Measurements from ENCODE around the gene GLUL. TPM values are rescaled to one million over a fixed set of nuclear protein-coding genes. Genes with fewer than 3 reads are reported as not detected.

GLUL gene
- total RNA-seq, 4 donors from 2014 or later, result 1,653 to 2,736 (median 2,263) TPM

DNA sequence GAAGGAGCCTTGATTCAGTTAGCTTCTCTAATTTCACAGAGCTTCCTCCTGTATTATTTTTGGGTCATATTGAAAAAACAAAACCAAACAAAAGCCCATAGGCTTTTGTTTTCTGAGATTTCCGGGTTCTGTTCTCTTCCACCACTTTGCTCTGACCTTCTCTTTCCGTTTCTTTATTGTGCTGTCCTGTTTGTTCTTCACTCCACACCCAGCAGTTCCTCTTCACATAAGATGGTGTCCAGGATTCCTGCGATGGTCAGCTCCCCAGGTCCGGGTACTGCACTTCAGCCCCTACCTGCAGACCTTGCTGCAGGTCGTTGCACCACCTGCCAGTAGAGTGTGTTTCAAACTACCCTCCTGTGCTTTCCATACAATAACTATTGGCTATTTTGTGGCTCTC lies 44.6 kb downstream of the GLUL start:
- H3K27ac ChIP-seq, result no peak overlapping the region
- peaks cover 6 to 17% of the 10 kb centered on the region in 2 donors for H3K4me1 ChIP-seq
- no peaks in the 10 kb centered on the region for H3K36me3 ChIP-seq
- no peaks in the 10 kb centered on the region for H3K9me3 ChIP-seq
- H3K4me3 ChIP-seq (replicated peaks in 1 of 3), result no peak overlapping the region
- no peak for TF ChIP-seq POLR2A (IDR thresholded peaks at IDR 0.05)
- TF ChIP-seq, protein P1, sequence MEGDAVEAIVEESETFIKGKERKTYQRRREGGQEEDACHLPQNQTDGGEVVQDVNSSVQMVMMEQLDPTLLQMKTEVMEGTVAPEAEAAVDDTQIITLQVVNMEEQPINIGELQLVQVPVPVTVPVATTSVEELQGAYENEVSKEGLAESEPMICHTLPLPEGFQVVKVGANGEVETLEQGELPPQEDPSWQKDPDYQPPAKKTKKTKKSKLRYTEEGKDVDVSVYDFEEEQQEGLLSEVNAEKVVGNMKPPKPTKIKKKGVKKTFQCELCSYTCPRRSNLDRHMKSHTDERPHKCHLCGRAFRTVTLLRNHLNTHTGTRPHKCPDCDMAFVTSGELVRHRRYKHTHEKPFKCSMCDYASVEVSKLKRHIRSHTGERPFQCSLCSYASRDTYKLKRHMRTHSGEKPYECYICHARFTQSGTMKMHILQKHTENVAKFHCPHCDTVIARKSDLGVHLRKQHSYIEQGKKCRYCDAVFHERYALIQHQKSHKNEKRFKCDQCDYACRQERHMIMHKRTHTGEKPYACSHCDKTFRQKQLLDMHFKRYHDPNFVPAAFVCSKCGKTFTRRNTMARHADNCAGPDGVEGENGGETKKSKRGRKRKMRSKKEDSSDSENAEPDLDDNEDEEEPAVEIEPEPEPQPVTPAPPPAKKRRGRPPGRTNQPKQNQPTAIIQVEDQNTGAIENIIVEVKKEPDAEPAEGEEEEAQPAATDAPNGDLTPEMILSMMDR (IDR thresholded peaks at IDR 0.05), result no peak
- no peaks in the 10 kb centered on the region for H3K27me3 ChIP-seq
- no peak for DNase-seq
- WGBS, 2 donors, result 75 to 79% methylated on average over 5 of the region's 5 CpGs
- intact Hi-C loops (cut with DNase I), result no loop called here

DNA sequence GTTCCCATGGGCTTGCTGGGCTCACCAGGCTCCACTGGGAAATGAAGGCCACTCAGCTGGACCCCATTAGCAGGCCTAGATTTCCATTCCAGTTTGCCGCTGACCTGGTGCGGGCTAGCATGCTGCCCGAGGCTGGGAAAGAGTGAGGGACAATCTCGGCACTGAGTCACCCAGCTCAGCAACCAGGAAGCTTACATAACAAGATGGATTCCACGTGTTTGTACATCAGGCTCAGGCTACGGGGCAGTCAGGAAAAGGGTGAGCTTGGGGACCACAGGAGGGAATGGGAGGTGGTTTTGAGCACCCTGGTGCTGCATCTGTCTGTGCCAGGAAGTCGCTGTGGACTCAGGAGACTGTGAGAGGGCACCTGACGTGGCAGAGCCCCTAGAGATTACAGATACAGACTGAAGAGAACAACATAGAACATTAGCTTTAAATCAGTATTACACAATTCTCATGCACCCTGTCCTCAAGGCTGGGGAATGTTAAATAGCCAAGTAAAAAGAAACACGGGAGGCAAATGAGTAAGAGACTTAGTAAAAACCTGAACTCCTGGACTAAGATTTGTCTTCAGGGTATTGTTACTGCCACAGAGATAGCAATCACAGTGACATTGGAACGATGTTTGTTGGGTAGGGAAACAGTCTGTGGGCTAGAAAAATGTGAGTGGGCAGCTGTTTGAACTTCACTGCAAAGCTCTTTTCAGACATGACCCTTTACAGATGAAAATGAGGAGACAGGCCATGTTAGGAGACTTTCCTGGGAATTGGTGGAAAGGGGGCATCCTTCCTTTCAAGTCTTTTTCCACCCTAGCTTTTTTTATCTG lies 51.1 kb downstream of the GLUL start:
- intact Hi-C loops (cut with DNase I), result no loop called here

DNA sequence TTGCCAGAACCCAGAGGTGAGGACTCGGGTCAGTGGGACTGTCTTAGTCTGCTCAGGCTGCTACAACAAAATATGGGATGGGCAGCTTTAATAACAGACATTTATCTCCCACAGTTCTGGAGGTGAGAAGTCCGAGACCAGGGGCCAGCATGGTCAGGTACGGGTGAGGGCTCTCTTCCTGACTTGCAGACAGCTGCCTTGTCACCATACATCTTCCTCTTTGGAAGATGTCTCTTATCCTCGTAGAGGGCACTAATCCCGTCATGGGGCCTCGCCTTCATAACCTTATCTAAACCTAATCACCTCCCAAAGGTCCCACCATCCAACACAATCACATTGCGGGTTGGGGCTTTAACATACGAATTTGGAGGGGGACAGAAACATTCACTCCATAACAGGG lies 51.9 kb downstream of the GLUL start:
- Histone ChIP-seq H3K4me1 (peaks cover 6 to 7% of the 10 kb centered on the region in 2 donors), H3K36me3 (no peaks in the 10 kb centered on the region), H3K27ac (peak overlapping the region in 1 of 3 donors; percentile 20), H3K27me3 (no peaks in the 10 kb centered on the region), H3K9me3 (no peaks in the 10 kb centered on the region), H3K4me3 (replicated peaks in 1 of 3) (no peak overlapping the region)
- intact Hi-C loops (cut with DNase I), result no loop called here
- no peak for DNase-seq
- TF ChIP-seq, protein P1 (IDR thresholded peaks at IDR 0.05), result no peak
- no peak for TF ChIP-seq POLR2A (IDR thresholded peaks at IDR 0.05)
- 92 to 97% methylated on average over 8 of the region's 8 CpGs for WGBS, 2 donors

More for the DNA sequence above, 51.1 kb downstream of the GLUL start:
- H3K4me1 ChIP-seq, result peaks cover 6 to 7% of the 10 kb centered on the region in 2 donors
- no peaks in the 10 kb centered on the region for H3K36me3 ChIP-seq
- no peak for DNase-seq
- 85 to 89% methylated on average over 10 of the region's 10 CpGs for WGBS, 2 donors
- H3K27me3 ChIP-seq, result no peaks in the 10 kb centered on the region
- no peaks in the 10 kb centered on the region for H3K9me3 ChIP-seq
- peak overlapping the region in 2 of 3 donors; percentile 0 to 20 for H3K27ac ChIP-seq
- H3K4me3 ChIP-seq (replicated peaks in 1 of 3), result no peak overlapping the region
- TF ChIP-seq, protein P1 (IDR thresholded peaks at IDR 0.05), result no peak
- TF ChIP-seq POLR2A (IDR thresholded peaks at IDR 0.05), result no peak

DNA sequence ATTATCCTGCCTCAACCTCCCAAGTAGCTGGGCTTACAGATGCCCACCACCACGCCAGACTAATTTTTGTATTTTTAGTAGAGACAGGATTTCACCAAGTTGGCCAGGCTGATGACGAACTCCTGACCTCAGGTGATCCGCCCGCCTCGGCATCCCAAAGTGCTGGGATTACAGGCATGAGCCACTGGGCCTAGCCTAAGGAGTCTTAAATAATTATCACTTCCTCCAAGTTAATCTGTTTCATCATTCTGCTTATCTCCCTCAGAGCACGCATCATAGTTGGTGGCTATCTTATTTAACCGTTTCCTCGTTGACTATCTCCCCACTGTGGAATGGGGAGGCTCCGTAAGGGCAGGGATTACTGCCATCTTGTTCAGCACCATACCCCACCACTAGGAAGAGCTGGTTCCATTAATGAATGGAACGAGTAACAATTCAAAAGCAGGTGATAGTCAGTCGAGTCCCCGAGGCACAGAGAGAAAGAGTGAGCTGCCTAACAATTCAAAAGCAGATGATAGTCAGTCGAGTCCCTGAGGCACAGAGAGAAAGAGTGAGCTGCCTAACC lies 52.7 kb downstream of the GLUL start:
- TF ChIP-seq, protein P1 (IDR thresholded peaks at IDR 0.05), result no peak
- TF ChIP-seq POLR2A (IDR thresholded peaks at IDR 0.05), result no peak
- H3K27ac ChIP-seq, result peak overlapping the region in 1 of 3 donors; percentile 56
- intact Hi-C loops (cut with DNase I), result no loop called here
- no peak overlapping the region for H3K4me3 ChIP-seq (replicated peaks in 1 of 3)
- no peak for DNase-seq
- WGBS, 2 donors, result 92 to 94% methylated on average over 13 of the region's 13 CpGs
- H3K27me3 ChIP-seq, result no peaks in the 10 kb centered on the region
- no peaks in the 10 kb centered on the region for H3K9me3 ChIP-seq
- H3K4me1 ChIP-seq, result peaks cover 6 to 7% of the 10 kb centered on the region in 2 donors
- no peaks in the 10 kb centered on the region for H3K36me3 ChIP-seq
